ENCODE measurements around the gene YBX3.

YBX3 gene

DNA sequence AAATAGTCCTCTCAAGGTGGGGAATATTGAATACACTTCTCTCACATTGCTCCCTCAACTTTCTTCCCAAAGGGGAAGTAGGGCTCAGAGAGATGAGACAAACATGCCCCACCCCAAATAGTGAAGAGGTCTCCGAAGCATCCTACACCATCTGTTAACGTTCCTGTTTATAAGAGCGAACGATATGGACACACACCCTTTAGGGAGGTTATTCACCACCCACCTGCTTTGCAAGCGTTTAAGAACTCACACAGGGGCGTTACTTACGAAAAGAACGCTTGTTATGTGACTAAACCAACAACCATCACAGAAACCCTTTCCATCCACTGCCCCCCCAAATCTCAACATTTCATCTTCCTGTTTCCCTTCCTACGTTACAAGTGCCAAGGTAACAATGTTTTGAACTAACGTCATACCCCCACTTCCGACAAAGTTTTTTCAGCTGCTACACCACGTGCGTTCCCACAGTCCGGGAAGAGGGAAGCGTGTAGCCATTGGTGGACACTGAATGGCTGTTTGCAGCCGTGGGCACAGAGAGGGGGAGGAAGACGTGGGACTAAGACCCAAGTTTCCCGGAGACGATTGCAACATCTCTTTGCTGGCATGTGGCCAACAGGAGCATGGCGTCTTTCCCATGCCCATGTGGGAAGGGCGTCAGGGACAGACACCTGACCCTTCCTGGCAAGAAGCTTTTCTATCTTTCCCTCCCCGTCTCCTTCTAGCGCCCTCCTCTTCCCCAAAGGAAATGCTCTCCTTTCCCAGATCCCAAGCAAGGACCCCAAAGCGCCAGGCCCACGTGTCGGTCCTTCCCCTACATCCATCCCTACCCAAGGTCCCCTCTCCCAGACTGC, 1.2 kb downstream of the YBX3 start:
- DNase-seq, result peak; percentile 81

- DNase-seq, result no peak
Measured at GRCh38 chr12:10720974-10721650, 2.0 kb downstream of the YBX3 start.

GRCh38 chr12:10719482-10719881, 3.6 kb downstream of the YBX3 start:
- no peak for DNase-seq

GRCh38 chr12:10718279-10718821, 4.8 kb downstream of the YBX3 start:
- no peak for DNase-seq

- no peak for DNase-seq
Measured at GRCh38 chr12:10717410-10717809, 5.7 kb downstream of the YBX3 start.

- peak; percentile 9 for DNase-seq
Measured at GRCh38 chr12:10716704-10717315, 6.3 kb downstream of the YBX3 start.

DNA sequence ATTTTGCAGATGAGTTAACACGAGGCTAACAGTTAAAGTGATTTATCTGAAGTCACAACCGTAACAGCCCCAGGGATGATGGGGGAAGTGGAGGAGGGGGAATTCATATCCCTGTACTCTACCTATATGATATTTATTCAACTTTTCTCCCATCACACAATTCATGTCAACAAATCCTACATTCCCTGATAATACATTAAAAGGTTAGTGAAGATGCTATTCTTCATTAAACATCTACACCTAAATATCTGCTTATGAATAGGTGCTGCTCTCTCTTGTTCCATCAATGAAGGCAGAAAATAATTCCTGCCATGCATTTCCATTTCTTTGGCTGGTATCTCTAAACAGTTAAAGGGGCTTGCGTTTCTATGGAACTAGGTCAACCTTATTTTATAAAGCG, 6.8 kb downstream of the YBX3 start:
- no peak for DNase-seq

DNA sequence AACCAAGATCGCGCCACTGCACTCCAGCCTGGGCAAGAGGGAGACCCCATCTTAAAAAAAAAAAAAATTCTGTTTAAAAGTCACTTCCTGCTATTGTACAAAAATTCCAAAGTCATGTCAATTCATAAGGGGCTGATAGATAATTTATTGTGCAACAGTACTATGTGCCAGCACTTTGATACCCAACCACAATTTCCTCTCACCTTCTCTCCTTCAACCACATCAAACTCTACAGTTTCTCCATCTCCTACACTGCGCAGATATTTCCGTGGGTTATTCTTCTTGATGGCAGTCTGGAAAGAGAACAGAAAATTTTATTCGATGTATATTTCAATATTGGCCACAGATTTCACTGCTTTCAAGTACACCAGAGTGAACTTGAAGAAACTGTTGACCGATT, 7.6 kb downstream of the YBX3 start:
- DNase-seq, result no peak

DNA sequence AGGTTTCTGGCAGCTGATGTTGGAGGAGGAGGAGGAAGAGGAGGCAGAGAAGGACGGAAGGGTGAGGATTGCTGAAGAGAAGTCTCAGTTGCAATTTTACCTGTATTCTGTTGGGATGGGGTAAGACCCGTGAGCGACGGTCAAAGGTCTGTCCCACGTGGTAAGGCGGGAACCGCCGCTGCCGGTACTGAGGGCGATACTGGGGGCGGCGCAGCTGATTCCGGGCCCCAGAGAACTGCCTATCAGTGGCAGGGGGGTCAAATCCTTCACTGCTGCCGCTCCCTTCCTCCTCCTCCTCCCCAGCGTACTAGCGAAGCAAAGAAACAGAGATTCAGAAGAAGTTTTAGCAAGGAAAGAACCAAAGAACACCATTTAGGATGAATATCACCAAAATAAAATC, 13.3 kb downstream of the YBX3 start:
- DNase-seq, result no peak

DNA sequence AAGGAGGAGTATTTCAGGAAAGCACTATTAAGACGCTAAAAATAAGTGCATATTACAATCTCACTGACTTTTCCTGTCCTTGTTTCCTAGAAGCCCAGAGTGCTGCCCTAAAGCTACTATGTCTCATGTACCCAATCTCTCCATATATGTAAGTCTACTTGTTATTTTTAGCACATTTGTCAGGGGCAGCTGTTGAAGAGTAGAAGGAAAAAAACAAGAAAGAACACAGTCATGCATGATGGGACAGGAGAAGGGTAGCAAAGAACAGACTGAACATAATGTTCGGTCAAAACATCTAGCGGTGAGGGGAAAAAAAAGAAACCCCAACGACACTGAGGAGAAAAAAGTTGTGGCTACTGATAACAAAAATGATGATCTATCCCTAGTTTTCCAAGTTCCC, 14.3 kb downstream of the YBX3 start:
- no peak for DNase-seq

DNA sequence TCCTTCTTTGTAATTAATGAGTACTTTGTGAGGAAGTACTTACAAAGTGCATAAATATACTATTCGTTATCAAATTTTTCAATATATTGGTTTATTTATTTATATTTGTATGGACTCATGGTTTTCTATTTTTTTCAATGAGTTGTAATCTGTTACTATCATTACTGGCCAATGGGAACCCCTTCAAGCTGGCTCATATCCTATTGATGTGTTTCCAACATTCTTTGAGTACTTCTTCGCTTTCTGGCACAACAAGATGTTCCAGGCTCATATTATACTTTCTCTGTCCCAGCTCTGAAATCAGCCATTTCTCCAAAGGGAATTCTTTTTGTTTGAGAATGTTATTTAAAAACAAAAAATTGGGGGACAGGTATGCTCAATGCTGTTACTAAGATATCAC, 17.5 kb downstream of the YBX3 start:
- DNase-seq, result no peak

- DNase-seq, result no peak
Measured at GRCh38 chr12:10701843-10702242, 21.3 kb downstream of the YBX3 start.

DNA sequence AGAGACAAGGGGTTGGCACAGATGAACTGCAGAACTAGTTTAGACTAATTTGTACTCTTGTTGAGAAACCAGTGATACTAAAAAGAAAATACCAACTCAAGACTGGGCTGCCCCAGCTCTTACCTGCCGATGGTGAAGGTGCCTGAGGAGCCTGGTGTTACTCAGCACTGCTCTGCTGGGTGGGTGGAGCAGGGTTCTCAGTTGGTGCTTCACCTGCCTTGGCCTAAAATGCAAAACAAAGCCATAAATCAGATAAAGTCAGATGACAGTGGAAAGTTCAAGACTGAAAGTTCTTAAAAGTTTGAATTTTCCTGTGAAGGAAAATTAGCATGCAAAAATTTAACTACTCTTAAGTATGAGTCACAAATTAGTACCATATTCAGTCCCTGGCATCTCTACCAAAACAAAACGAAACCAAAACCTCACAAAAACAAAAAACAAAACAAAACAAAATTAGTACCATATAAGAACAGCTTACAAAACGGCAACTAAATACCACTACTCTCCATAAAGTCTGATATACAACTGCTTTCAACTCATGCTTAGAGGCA, 21.9 kb downstream of the YBX3 start:
- DNase-seq, result no peak

- DNase-seq, result no peak
Measured at GRCh38 chr12:10700581-10700980, 22.5 kb downstream of the YBX3 start.

DNA sequence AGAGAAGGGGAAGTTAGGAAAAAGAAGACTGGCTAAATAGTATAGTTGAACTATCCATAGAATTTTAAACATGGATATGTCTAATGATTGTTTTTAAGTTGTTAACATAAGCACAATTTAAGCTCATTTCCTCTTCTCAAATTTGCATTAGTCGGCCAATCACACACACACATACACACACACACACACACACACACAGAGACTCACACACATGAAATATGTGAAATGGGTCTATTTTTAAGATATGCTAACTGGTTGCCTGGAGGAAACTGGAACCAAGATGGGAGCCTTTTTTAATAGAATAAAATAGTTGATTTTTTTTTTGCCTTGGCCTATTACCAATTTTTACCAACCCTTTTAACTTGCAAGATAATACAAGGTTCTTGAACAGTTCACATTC, 25.3 kb downstream of the YBX3 start:
- no peak for DNase-seq

- no peak for DNase-seq
Measured at GRCh38 chr12:10697156-10697555, 26.0 kb downstream of the YBX3 start.

DNA sequence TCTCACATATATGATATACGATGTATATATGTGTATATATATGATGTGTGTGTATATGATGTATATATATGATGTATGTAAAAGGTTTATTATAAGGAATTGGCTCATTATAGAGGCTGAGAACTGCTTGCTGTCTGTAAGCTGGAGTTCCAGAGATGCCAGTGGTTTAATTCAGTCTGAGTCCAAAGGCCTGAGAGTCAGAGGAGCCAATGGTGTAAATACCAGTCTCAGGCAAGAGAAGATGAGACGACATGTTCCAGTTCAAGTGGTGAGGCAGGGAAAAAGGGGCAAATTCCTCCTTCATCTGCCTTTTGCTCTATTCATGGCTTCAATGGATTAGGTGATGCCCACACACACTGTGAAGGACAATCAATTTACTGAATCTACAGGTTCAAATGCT, 32.2 kb downstream of the YBX3 start:
- DNase-seq, result no peak

DNA sequence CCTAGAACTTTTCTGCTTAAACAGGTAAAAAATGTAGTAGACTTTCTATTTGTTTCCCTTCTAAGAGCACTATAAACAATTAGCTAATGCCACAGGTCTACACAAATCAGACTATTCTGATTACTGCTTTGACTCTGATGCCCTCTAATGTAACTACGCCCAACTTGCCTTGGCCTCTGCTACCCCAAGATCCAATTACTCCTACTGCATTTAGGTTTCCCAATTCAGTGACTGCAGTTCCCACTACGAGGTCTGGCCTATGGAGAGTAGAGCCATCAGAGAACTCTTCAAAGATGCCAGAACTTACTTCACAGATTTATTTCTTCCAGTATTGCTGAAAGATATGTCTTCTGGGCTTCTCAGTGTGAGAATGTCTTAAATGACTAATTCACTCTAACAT, 34.0 kb downstream of the YBX3 start:
- DNase-seq, result no peak

GRCh38 chr12:10688042-10688441, 35.1 kb downstream of the YBX3 start:
- DNase-seq, result no peak

GRCh38 chr12:10673659-10674384, 49.3 kb downstream of the YBX3 start, which contains the start of gene STYK1:
Gene STYK1 (minus strand): TSS chr12:10674052. CDS start chr12:10634618, 39,434 bp downstream.
- peak; percentile 1 for DNase-seq

DNA sequence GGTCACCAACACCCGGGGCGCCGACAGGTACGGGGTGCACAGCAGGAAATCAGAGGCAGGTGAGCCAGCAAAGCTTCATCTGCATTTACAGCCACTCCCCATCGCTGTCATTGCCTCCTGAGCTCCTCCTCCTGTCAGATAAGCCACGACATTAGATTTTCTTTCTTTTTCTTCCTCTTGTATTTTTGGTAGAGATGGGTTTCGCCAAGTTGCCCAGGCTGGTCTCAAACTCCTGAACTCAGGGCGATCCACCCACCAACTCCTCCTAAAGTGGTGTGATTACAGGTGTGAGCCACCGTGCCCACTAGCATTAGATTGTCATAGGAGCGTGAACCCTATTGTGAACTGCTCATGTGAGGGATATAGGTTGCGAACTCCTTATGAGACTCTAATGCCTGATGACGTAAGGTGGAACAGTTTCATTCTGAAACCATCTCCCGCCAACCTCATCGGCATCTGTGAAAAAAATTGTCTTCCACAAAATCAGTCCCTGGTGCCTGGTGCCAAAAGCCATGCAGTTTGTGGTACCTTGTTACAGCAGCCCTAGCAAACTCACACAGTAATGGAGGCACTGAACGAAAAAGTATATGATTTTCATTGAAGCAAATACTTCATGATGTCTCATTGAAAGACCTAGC, 50.8 kb downstream of the YBX3 start:
- DNase-seq, result no peak

DNA sequence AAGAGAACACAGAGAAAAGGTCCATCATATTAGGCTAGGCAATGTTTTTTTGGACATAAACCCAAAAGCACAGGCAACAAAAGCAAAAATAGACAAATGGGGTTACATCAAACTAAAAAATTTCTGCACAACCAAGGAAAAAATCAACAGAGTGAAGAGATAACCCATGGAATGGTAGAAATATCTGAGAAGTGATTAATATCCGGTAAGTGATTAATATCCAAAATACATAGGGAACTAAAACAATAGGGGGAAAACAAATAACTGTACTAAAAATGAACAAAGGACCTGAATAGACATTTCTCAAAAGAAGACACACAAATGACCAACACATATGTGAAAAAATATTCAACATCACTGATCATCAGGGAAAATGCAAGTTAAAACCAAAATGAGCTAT, 53.6 kb downstream of the YBX3 start:
- no peak for DNase-seq

Data from midbrain (tissue), 1 donor.